K562 (cell line): ENCODE measurements around the gene SH3BP5L. TPM values are rescaled to one million over a fixed set of nuclear protein-coding genes. Genes with fewer than 3 reads are reported as not detected.
A peak's percentile ranks its signal among the peaks of the same experiment; 100 is the strongest.

Experiments
- CBX1 ChIP-seq: sonication (generic); IDR thresholded peaks from 2 replicates; pipeline ENCODE4 v1.6.1; 2016; ENCODE audit warnings: antibody characterized with exemption, low read depth, mild to moderate bottlenecking
- ETS2 ChIP-seq: IDR thresholded peaks from 2 replicates; pipeline ENCODE4 v1.6.1; 2016; ENCODE audit warnings: borderline replicate concordance, missing genetic modification characterization, mild to moderate bottlenecking, moderate library complexity, missing compliant biosample characterization; ENCODE audit not compliant: poor library complexity, severe bottlenecking
- FOXP1 ChIP-seq: sonication (generic); formaldehyde crosslinking; IDR thresholded peaks from 2 replicates; pipeline ENCODE4 v1.8.0; 2022; ENCODE audit warnings: mild to moderate bottlenecking, missing genetic modification reagents
- GMEB1 ChIP-seq: fragments of 250-450 bp; sonication (Bioruptor Pico); IDR thresholded peaks from 2 replicates; pipeline ENCODE4 v1.4.0; 2020; ENCODE audit warnings: mild to moderate bottlenecking
- GTF2F1 ChIP-seq: IDR thresholded peaks from 2 replicates; pipeline ENCODE4 v1.6.1; 2011; ENCODE audit warnings: low read depth, low read length, improper control_type of control experiment
- IFI16 ChIP-seq: fragments of 250-450 bp; sonication (Bioruptor Pico); IDR thresholded peaks from 2 replicates; pipeline ENCODE4 v2.1.2; 2022; ENCODE audit warnings: mild to moderate bottlenecking, inconsistent platforms
- RBM34 ChIP-seq: fragments of 200-400 bp; formaldehyde crosslinking; IDR thresholded peaks from 2 replicates; pipeline ENCODE4 v1.6.1; 2018; ENCODE audit warnings: low read length, borderline replicate concordance; ENCODE audit not compliant: insufficient read depth
- SNRNP70 ChIP-seq: fragments of 200-400 bp; formaldehyde crosslinking; optimal IDR thresholded peaks from 2 replicates; pipeline ENCODE3; 2017; ENCODE audit warnings: low read depth, low read length
- TAF9B ChIP-seq: fragments of 450-650 bp; IDR thresholded peaks from 2 replicates; pipeline ENCODE4 v1.6.1; 2018; ENCODE audit warnings: mild to moderate bottlenecking; ENCODE audit not compliant: partially characterized antibody
- ZNF507 ChIP-seq: conservative IDR thresholded peaks from 2 replicates; pipeline ENCODE4 v1.6.1; 2017; ENCODE audit warnings: missing genetic modification characterization, missing compliant biosample characterization
- ZNF561 ChIP-seq: fragments of 450-650 bp; formaldehyde crosslinking; conservative IDR thresholded peaks from 2 replicates; pipeline ENCODE4 v1.4.0; 2020; ENCODE audit warnings: mild to moderate bottlenecking, moderate library complexity
- polyA plus RNA-seq, 8 experiments: library from polyadenylated mRNA; depleted of rRNA in 4 of 8; stranded (reverse) in 5 of 8; unstranded in 3 of 8; fragments of >200 nt; fragmentation: Nextera tagmentation in 2 of 8; fragmentation: Illumina TruSeq in 1 of 8; extraction: Ambion mirVana in 2 of 8; extraction: Trizol in 1 of 8; gene quantifications; 2 replicates each; pipeline versions ENCODE4 v1.2.1 to v1.2.3, GENCODE V29; 2011 to 2014; ENCODE audit warnings: inconsistent platforms in 1 of 8, missing spikeins in 1 of 8
- total RNA-seq, 7 experiments: library from RNA; depleted of rRNA in 6 of 7; stranded (reverse); fragments of >200 nt in 6 of 7; fragmentation: Illumina TruSeq in 2 of 7; extraction: Trizol in 2 of 7; gene quantifications; 2 replicates each; pipeline versions ENCODE4 v1.2.1 to v1.2.3, GENCODE V29; 2011 to 2021; ENCODE audit warnings: low replicate concordance in 1 of 7
- TF ChIP-seq, protein P1 (sequence below): sonication (generic); formaldehyde crosslinking; IDR thresholded peaks from 2 replicates; pipeline ENCODE4 v1.8.1; 2023; ENCODE audit warnings: mild to moderate bottlenecking, missing genetic modification reagents
- TF ChIP-seq, protein P2 (sequence below): fragments of 200-400 bp; formaldehyde crosslinking; IDR thresholded peaks from 2 replicates; pipeline ENCODE4 v1.6.1; 2017; ENCODE audit warnings: mild to moderate bottlenecking, low read depth, low read length, moderate library complexity

Gene SH3BP5L
- total and polyA plus RNA-seq, 9 of the 15 experiments (the other 6 are each of a cell fraction or from before 2014, with no cell fraction given) = 1.9 to 26.5 (median 15.8) TPM

GRCh38 chr1:248858096-248858890, 32.6 kb upstream of the SH3BP5L start (continued):
- TF ChIP-seq, protein P1, sequence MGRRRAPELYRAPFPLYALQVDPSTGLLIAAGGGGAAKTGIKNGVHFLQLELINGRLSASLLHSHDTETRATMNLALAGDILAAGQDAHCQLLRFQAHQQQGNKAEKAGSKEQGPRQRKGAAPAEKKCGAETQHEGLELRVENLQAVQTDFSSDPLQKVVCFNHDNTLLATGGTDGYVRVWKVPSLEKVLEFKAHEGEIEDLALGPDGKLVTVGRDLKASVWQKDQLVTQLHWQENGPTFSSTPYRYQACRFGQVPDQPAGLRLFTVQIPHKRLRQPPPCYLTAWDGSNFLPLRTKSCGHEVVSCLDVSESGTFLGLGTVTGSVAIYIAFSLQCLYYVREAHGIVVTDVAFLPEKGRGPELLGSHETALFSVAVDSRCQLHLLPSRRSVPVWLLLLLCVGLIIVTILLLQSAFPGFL (CRISPR knock-in tag) = no peak
- TF ChIP-seq, protein P2, sequence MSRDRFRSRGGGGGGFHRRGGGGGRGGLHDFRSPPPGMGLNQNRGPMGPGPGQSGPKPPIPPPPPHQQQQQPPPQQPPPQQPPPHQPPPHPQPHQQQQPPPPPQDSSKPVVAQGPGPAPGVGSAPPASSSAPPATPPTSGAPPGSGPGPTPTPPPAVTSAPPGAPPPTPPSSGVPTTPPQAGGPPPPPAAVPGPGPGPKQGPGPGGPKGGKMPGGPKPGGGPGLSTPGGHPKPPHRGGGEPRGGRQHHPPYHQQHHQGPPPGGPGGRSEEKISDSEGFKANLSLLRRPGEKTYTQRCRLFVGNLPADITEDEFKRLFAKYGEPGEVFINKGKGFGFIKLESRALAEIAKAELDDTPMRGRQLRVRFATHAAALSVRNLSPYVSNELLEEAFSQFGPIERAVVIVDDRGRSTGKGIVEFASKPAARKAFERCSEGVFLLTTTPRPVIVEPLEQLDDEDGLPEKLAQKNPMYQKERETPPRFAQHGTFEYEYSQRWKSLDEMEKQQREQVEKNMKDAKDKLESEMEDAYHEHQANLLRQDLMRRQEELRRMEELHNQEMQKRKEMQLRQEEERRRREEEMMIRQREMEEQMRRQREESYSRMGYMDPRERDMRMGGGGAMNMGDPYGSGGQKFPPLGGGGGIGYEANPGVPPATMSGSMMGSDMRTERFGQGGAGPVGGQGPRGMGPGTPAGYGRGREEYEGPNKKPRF = no peak
- TF ChIP-seq RBM34 (no peak), TAF9B (no peak), ZNF507 (no peak), FOXP1 (no peak; the same call in 1 of the 2 replicates), SNRNP70 (no peak), ZNF561 (no peak), ETS2 (no peak), GTF2F1 (0 out of 2 replicates have a peak, but pooled peaks have one; percentile 9), CBX1 (peak; percentile 46; the same call in 1 of the 2 replicates), GMEB1 (peak; percentile 61), IFI16 (CRISPR knock-in tag) (no peak)
